T-helper 1 cell treated with Interleukin-12 subunit alpha and Interleukin-12 subunit beta and Interleukin-4 antibody, amounts not matched to agents 30 μg/mL and 1 μg/mL, for 36 hours (primary cell): ENCODE data around the gene ATP6AP1.

ENCODE experiments used
- H3K27ac Mint-ChIP-seq: one replicate; pipeline ENCODE4 v1.8.0; 2021; ENCODE audit warnings: mild to moderate bottlenecking, mixed read lengths
- H3K27me3 Mint-ChIP-seq: one replicate; pipeline ENCODE4 v1.8.0; 2021; ENCODE audit warnings: low read depth, mixed read lengths
- H3K36me3 Mint-ChIP-seq: one replicate; pipeline ENCODE4 v1.8.0; 2021; ENCODE audit warnings: low read depth, mixed read lengths
- H3K4me1 Mint-ChIP-seq: one replicate; pipeline ENCODE4 v1.8.0; 2021; ENCODE audit warnings: low read depth, mixed read lengths
- H3K4me3 Mint-ChIP-seq: one replicate; pipeline ENCODE4 v1.8.0; 2021; ENCODE audit warnings: mild to moderate bottlenecking, moderate library complexity, mixed read lengths
- H3K9me3 Mint-ChIP-seq: one replicate; pipeline ENCODE4 v1.8.0; 2021; ENCODE audit warnings: mixed read lengths

ATP6AP1 gene

GRCh38 chrX:154432210-154432609 is 3.7 kb downstream of the ATP6AP1 start:
- peaks cover 8% of the 10 kb centered on the region for H3K36me3 Mint-ChIP-seq
- peaks cover 23% of the 10 kb centered on the region for H3K4me1 Mint-ChIP-seq
- no peak overlapping the region for H3K27ac Mint-ChIP-seq
- H3K27me3 Mint-ChIP-seq: no peaks in the 10 kb centered on the region
- H3K9me3 Mint-ChIP-seq: no peaks in the 10 kb centered on the region
- no peak overlapping the region for H3K4me3 Mint-ChIP-seq

DNA sequence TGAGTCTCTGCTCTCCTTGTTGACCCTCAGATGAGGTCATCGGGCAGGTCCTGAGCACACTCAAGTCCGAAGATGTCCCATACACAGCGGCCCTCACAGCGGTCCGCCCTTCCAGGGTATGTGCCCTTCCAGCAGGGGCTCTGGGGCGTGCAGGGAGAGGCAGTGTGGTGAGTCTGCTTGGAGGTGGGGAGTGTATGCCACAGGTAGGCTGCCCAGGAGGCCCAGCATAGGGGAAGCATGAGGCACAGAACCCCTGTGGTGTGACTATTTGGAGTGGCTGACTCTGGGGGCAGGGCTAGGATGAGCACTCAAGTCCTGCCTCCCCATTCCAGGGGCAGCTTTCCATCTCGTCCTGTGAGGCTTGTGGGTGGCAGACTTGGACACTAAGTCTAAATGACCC is 5.1 kb downstream of the ATP6AP1 start:
- H3K4me3 Mint-ChIP-seq: no peak overlapping the region
- no peak overlapping the region for H3K27ac Mint-ChIP-seq
- peaks cover 24% of the 10 kb centered on the region for H3K4me1 Mint-ChIP-seq
- H3K36me3 Mint-ChIP-seq: peaks cover 8% of the 10 kb centered on the region
- no peaks in the 10 kb centered on the region for H3K27me3 Mint-ChIP-seq
- H3K9me3 Mint-ChIP-seq: no peaks in the 10 kb centered on the region

DNA sequence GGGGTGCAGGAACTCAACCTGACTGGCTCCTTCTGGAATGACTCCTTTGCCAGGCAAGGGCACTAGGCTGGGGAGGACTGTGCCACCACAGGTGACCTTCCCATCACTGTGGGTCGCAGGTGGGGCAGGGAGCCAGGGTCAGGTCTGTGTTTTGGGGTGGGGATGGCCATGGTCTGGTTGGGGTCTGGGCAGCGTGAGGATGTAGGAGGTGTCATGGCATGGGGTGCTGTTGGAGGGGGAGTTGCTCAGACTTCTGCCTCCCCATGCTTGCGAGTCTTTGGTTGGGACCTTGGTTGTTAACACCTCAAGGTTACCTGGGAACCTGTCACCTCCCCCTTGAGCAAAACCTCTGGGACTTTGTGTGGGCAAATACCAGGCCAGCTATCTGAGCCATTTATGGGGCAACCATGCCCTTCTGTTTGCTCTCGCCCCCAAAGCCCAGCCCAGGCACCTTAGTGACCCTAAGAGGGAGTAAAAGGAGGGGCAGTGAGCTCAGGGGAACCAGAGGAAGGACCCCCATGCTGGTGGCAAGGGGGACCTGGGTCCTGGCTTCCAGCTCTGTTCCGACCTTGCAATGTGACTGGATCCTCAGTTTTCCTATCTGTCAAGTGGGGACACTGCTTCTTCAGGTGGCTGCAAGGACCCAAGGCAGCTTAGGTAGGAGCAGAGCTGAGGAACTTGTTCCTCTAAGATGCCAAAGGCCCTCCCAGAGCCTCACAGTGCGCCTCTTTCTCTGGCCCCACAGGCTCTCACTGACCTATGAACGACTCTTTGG is 6.1 kb downstream of the ATP6AP1 start:
- Mint-ChIP-seq H3K9me3 (no peaks in the 10 kb centered on the region), H3K36me3 (peaks cover 11% of the 10 kb centered on the region), H3K4me3 (no peak overlapping the region), H3K27me3 (no peaks in the 10 kb centered on the region), H3K4me1 (peaks cover 20% of the 10 kb centered on the region), H3K27ac (no peak overlapping the region)

- H3K36me3 Mint-ChIP-seq: peaks cover 11% of the 10 kb centered on the region
- peaks cover 17% of the 10 kb centered on the region for H3K4me1 Mint-ChIP-seq
- H3K27me3 Mint-ChIP-seq: no peaks in the 10 kb centered on the region
- H3K4me3 Mint-ChIP-seq: no peak overlapping the region
- no peak overlapping the region for H3K27ac Mint-ChIP-seq
- H3K9me3 Mint-ChIP-seq: no peaks in the 10 kb centered on the region
These were observed 6.8 kb downstream of the ATP6AP1 start for GRCh38 chrX:154435171-154435733.

DNA sequence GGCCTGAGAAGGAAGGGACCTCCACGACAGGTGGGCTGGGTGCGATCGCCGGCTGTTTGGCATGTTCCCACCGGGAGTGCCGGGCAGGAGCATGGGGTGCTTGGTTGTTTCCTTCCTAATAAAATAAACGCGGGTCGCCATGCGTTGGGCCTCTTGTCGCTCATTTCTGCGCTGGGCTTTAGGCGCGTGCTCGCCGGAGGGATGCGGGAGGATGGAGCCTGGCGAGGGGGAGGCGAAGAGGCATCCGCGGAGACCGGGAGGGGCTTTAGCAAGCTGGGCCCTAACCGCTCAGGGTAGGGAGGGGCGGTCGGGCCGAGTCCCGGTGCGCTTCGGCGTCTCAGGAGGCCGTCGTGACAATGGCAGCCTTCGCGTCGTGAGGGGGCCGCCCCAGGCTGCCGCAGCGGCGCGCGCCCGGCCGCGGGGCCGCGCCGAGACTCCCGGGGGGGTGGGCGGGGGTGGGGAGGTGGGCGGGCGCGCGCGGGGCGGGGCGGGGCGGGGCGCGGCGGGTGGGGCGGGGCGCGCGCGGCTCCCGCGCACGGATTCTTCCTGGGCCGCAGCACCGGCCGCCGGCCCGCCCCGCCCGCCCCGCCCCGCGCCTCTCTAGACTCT is 8.0 kb downstream of the ATP6AP1 start:
- H3K36me3 Mint-ChIP-seq: peaks cover 6% of the 10 kb centered on the region
- H3K4me1 Mint-ChIP-seq: peaks cover 10% of the 10 kb centered on the region
- H3K9me3 Mint-ChIP-seq: no peaks in the 10 kb centered on the region
- peak overlapping the region; percentile 80 for H3K27ac Mint-ChIP-seq
- peak overlapping the region; percentile 66 for H3K4me3 Mint-ChIP-seq
- H3K27me3 Mint-ChIP-seq: no peaks in the 10 kb centered on the region

DNA sequence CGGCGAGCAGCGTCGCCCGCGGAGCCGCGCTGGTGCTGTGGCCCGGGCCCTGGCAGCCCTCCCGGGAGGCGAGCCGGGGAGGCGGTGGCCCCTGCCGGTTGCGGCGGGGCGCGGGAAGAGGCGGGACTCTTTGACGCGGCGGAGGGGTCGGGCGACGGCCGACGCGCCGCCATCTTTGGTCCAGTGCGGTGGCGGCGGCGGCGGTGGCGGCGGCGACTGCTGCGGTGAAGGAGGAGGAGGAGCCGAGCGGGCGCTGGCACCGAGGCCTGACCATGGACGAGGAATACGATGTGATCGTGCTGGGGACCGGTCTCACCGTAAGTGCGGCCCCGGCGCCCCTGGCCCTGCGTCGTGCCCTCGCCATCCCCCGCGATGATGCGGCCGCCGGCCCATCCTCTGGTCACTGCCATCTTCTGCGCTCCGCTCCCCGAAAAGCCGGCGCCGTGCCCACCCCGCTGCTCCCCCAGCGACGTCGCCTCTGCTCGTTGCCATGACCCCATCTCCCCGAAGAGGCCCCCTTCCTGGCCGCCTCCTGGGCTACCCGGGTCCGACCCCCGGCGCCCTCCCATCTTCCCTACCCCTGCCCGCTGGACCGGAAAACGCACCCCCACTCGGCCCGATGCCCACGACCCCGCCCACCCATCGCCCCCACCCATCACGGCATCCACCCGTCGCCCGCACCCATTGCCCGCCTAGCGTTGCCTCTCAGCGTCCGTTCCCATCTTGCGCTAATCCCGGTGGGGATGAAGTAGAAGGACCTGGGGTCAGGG is 8.7 kb downstream of the ATP6AP1 start, which contains the start of gene GDI1:
Gene GDI1, plus strand, starts transcription at position 172 of the 770 bp plus-strand sequence. Its CDS starts 101 bp downstream, at position 273.
- H3K36me3 Mint-ChIP-seq: peaks cover 8% of the 10 kb centered on the region
- H3K27me3 Mint-ChIP-seq: no peaks in the 10 kb centered on the region
- peaks cover 15% of the 10 kb centered on the region for H3K4me1 Mint-ChIP-seq
- H3K9me3 Mint-ChIP-seq: no peaks in the 10 kb centered on the region
- H3K27ac Mint-ChIP-seq: peak within 1 kb of the TSS; percentile 80
- H3K4me3 Mint-ChIP-seq: peak within 1 kb of the TSS; percentile 84

- H3K9me3 Mint-ChIP-seq: no peaks in the 10 kb centered on the region
- peak overlapping the region; percentile 79 for H3K27ac Mint-ChIP-seq
- peak overlapping the region; percentile 84 for H3K4me3 Mint-ChIP-seq
- H3K36me3 Mint-ChIP-seq: peaks cover 6% of the 10 kb centered on the region
- no peaks in the 10 kb centered on the region for H3K27me3 Mint-ChIP-seq
- peaks cover 15% of the 10 kb centered on the region for H3K4me1 Mint-ChIP-seq
These were observed 9.8 kb downstream of the ATP6AP1 start for GRCh38 chrX:154437971-154438893.

DNA sequence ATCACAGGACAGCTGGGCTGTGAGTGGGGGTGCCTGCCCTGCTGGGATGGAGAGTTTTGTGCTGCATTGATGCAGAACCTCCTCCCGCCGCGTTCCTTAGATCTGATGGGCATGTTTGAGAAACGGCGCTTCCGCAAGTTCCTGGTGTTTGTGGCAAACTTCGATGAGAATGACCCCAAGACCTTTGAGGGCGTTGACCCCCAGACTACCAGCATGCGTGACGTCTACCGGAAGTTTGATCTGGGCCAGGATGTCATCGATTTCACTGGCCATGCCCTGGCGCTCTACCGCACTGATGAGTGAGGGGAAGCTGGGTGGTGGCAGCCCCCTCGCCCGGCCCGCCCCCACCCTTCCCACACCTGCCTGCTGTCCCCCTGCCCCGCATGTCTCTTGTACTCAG is 11.4 kb downstream of the ATP6AP1 start:
- H3K4me3 Mint-ChIP-seq: no peak overlapping the region
- no peaks in the 10 kb centered on the region for H3K27me3 Mint-ChIP-seq
- peaks cover 5% of the 10 kb centered on the region for H3K36me3 Mint-ChIP-seq
- no peak overlapping the region for H3K27ac Mint-ChIP-seq
- peaks cover 15% of the 10 kb centered on the region for H3K4me1 Mint-ChIP-seq
- H3K9me3 Mint-ChIP-seq: no peaks in the 10 kb centered on the region

- Mint-ChIP-seq H3K9me3 (no peaks in the 10 kb centered on the region), H3K4me1 (peaks cover 15% of the 10 kb centered on the region), H3K27me3 (no peaks in the 10 kb centered on the region), H3K36me3 (peaks cover 5% of the 10 kb centered on the region), H3K27ac (no peak overlapping the region), H3K4me3 (no peak overlapping the region)
These were observed 12.3 kb downstream of the ATP6AP1 start for GRCh38 chrX:154440623-154441357.

GRCh38 chrX:154441564-154441963 is 13.1 kb downstream of the ATP6AP1 start:
- Mint-ChIP-seq H3K27ac (peak overlapping the region; percentile 26), H3K4me1 (peaks cover 16% of the 10 kb centered on the region), H3K36me3 (peaks cover 5% of the 10 kb centered on the region), H3K4me3 (no peak overlapping the region), H3K9me3 (no peaks in the 10 kb centered on the region), H3K27me3 (no peaks in the 10 kb centered on the region)

GRCh38 chrX:154441984-154442707 is 13.7 kb downstream of the ATP6AP1 start:
- no peak overlapping the region for H3K27ac Mint-ChIP-seq

GRCh38 chrX:154443479-154443910 is 15.0 kb downstream of the ATP6AP1 start:
- Mint-ChIP-seq H3K27me3 (no peaks in the 10 kb centered on the region), H3K36me3 (peaks cover 9% of the 10 kb centered on the region), H3K4me3 (peak overlapping the region; percentile 77), H3K9me3 (no peaks in the 10 kb centered on the region), H3K4me1 (peaks cover 16% of the 10 kb centered on the region), H3K27ac (peak overlapping the region; percentile 79)

More at GRCh38 chrX:154441984-154442707, 13.7 kb downstream of the ATP6AP1 start:
- H3K4me3 Mint-ChIP-seq: no peak overlapping the region
- H3K4me1 Mint-ChIP-seq: peaks cover 19% of the 10 kb centered on the region
- peaks cover 8% of the 10 kb centered on the region for H3K36me3 Mint-ChIP-seq
- no peaks in the 10 kb centered on the region for H3K9me3 Mint-ChIP-seq
- no peaks in the 10 kb centered on the region for H3K27me3 Mint-ChIP-seq
